Kidney (tissue), 14 donors: Measurements from ENCODE around the gene KCNAB2. TPM values are rescaled to one million over a fixed set of nuclear protein-coding genes. Genes with fewer than 3 reads are reported as not detected.
A peak's percentile ranks its signal among the peaks of the same experiment; 100 is the strongest.

ENCODE experiments used
- DNase-seq, 5 donors: peaks; one replicate each; pipeline ENCODE4 v3.0.0-alpha.2; 2013 to 2020
- FAIRE-seq: peaks from 2 replicates; lab custom pipeline; 2012; peaks lifted over from hg19 to GRCh38; lab: Jason Lieb, UNC
- H3K27ac ChIP-seq, 2 donors: one replicate each; pipeline ENCODE4 v1.7.0; 2013; ENCODE audit warnings: low read depth in 2 of 2, low read length in 2 of 2, inconsistent platforms in 1 of 2
- H3K27me3 ChIP-seq: one replicate; pipeline ENCODE4 v1.7.1; 2013; ENCODE audit warnings: low read length, inconsistent platforms; ENCODE audit not compliant: control insufficient read depth, insufficient read depth
- H3K36me3 ChIP-seq, 3 donors: one replicate each; pipeline versions ENCODE4 v1.7.0 to v1.7.1; 2013; ENCODE audit warnings: low read length in 3 of 3, control low read depth in 1 of 3, inconsistent platforms in 1 of 3; ENCODE audit not compliant: insufficient read depth in 3 of 3, control insufficient read depth in 2 of 3
- H3K4me1 ChIP-seq, 3 donors: one replicate each; pipeline versions ENCODE4 v1.7.0 to v1.7.1; 2013; ENCODE audit warnings: low read length in 3 of 3, inconsistent platforms in 1 of 3, low read depth in 1 of 3; ENCODE audit not compliant: control insufficient read depth in 2 of 3, insufficient read depth in 2 of 3
- H3K4me3 ChIP-seq, 3 donors: one replicate each; pipeline versions ENCODE4 v1.7.0 to v1.8.1; 2013; ENCODE audit warnings: low read length in 3 of 3, control low read depth in 1 of 3, inconsistent platforms in 1 of 3
- H3K9ac ChIP-seq, 3 donors: one replicate each; pipeline versions ENCODE4 v1.7.0 to v1.7.1; 2013; ENCODE audit warnings: low read length in 3 of 3, control low read depth in 1 of 3, inconsistent platforms in 1 of 3
- H3K9me3 ChIP-seq, 3 donors: one replicate each; pipeline versions ENCODE4 v1.7.0 to v1.7.1; 2013; ENCODE audit warnings: low read length in 3 of 3, control low read depth in 1 of 3, inconsistent platforms in 1 of 3; ENCODE audit not compliant: control insufficient read depth in 2 of 3, insufficient read depth in 1 of 3
- intact Hi-C: fragments of 100-400 bp; cut with DNase I; formaldehyde crosslinking; loops from one replicate; pipeline ENCODE4 v1.11.1; 2022
- polyA plus RNA-seq: library from polyadenylated mRNA; stranded (reverse); fragments of 350-450 nt; fragmentation: Illumina TruSeq; extraction: RNeasy Lipid Tissue Mini Kit (QIAGEN cat#74804); gene quantifications from one replicate; pipeline ENCODE4 v1.2.3, GENCODE V29; 2014; ENCODE audit warnings: low read depth, low replicate concordance; ENCODE audit not compliant: insufficient read depth
- total RNA-seq: library from RNA; stranded (reverse); fragmentation: NEBNext Ultra II Directional; extraction: Animal tissue kit (Norgen Biotek cat#: 25700); gene quantifications from one replicate; pipeline ENCODE4 v1.2.1, GENCODE V29; 2021
- TF ChIP-seq, protein P1 (sequence below): IDR thresholded peaks from 3 replicates; pipeline ENCODE4 v1.5.1; 2012; ENCODE audit warnings: mild to moderate bottlenecking, moderate library complexity, borderline replicate concordance; ENCODE audit not compliant: insufficient read depth; ENCODE audit errors: extremely low read depth
- donor health status: control.
- donor health status: control.
- donor health status: control.
- donor health status: control.
- donor health status: control.
- donor health status: DM: yes; HTN: yes; CAD: no.
- donor health status: Normal renal cell carcinoma (clear cell type).

The KCNAB2 gene
- total and polyA plus RNA-seq, 2 donors from 2014 or later = 19.6 to 28.1 TPM

DNA sequence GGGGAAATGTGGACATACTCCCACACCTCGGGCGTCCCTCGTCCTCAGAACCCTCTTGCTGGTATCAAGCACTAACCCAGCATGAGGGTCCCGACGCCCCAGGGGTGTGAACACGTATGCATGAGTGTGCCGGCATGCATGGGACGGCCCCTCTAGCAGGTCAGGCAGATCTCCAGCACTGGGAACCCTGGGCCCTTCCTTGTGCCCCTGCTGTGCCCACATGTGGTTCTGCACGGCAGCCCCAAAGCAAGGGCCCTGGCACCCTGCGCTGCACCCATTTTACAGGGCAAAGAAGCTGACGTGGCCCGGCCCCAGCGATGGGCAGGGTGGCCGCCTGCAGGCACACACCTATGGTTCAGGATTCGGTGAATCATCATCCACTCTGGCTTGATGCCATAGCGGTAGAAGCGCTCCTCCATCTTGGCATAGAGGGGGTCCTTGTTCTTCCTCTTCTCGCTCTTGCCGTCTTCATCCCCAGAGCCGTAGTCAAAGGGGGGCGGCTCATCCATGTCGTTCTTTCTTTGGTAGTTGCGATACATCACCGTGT lies 100.2 kb downstream of the KCNAB2 start:
- Histone ChIP-seq H3K27ac (no peak overlapping the region), H3K36me3 (no peaks in the 10 kb centered on the region), H3K9ac (no peak overlapping the region), H3K4me1 (no peaks in the 10 kb centered on the region), H3K27me3 (peaks cover 2% of the 10 kb centered on the region), H3K9me3 (peaks cover 0 to 2% (median 0%) of the 10 kb centered on the region in 3 donors), H3K4me3 (no peak overlapping the region)
- FAIRE-seq = no peak
- TF ChIP-seq, protein P1, sequence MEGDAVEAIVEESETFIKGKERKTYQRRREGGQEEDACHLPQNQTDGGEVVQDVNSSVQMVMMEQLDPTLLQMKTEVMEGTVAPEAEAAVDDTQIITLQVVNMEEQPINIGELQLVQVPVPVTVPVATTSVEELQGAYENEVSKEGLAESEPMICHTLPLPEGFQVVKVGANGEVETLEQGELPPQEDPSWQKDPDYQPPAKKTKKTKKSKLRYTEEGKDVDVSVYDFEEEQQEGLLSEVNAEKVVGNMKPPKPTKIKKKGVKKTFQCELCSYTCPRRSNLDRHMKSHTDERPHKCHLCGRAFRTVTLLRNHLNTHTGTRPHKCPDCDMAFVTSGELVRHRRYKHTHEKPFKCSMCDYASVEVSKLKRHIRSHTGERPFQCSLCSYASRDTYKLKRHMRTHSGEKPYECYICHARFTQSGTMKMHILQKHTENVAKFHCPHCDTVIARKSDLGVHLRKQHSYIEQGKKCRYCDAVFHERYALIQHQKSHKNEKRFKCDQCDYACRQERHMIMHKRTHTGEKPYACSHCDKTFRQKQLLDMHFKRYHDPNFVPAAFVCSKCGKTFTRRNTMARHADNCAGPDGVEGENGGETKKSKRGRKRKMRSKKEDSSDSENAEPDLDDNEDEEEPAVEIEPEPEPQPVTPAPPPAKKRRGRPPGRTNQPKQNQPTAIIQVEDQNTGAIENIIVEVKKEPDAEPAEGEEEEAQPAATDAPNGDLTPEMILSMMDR = no peak
- no peak for DNase-seq
- intact Hi-C loops = no loop called here

DNA sequence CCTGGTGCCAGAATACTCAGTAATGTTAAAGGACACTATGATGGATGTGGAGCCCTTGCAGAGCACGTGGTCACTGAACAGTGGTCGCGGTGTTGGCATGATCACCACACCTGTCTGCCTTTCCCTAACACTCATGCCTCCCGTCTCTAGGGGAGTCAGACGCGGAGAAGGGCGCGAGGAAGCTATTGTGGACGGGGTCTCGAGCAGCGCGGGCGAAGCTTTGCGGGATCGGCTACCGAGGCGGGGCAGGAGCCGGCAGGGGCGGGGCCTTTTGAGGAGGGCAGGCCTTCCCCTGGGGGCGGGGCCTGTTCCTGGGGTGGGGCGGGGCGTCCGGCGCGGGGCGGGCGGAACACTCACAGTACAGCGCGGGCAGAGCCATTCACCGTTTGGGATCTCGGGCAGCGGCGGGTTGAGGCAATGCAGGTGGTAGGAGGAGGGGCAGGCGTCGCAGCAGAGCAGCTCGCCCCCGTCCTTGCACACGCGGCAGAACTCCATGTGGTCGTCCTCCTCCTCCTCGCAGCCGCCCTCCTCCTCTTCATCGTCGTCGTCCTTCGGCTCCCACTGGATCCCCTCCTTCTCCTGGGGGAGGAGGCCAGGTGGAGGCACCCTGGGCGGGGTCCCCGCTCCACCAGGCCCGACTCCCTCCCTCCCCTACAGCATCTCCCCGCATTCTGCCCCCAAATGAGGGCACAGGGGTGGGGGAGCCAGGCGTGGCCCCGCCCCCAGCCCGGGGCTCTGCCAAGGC lies 103.0 kb downstream of the KCNAB2 start:
- no peaks in the 10 kb centered on the region for H3K4me1 ChIP-seq
- DNase-seq = peak in 4 of 5 donors; percentile 77 to 89 (median 81)
- TF ChIP-seq, protein P1 = no peak
- no peak overlapping the region for H3K27ac ChIP-seq
- H3K9ac ChIP-seq = no peak overlapping the region
- H3K36me3 ChIP-seq = no peaks in the 10 kb centered on the region
- intact Hi-C loops = no loop called here
- peaks cover 0 to 2% (median 0%) of the 10 kb centered on the region in 3 donors for H3K9me3 ChIP-seq
- peaks cover 2% of the 10 kb centered on the region for H3K27me3 ChIP-seq
- no peak for FAIRE-seq
- H3K4me3 ChIP-seq = no peak overlapping the region

DNA sequence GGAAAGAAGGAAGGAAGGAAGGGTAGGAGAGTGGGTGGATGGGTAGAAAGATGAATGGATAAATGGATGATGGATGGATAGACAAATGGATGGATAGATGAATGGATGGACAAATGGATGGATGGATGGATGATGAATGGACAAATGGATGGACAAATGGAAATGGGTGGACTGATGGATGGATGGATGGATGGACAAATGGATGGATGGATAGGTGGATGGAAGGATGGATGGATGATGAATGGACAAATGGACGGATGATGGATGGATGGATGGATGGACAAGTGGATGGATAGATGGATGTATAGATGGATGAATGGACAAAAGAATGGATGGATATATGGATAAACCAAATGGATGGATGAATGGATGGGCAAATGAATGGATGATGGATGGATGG lies 103.9 kb downstream of the KCNAB2 start:
- DNase-seq (no peak), FAIRE-seq (no peak)
- intact Hi-C loops = no loop called here
- TF ChIP-seq, protein P1 = no peak
- Histone ChIP-seq H3K36me3 (no peaks in the 10 kb centered on the region), H3K27me3 (peaks cover 2% of the 10 kb centered on the region), H3K9ac (no peak overlapping the region), H3K27ac (no peak overlapping the region), H3K9me3 (peaks cover 0 to 2% (median 0%) of the 10 kb centered on the region in 3 donors), H3K4me3 (no peak overlapping the region), H3K4me1 (no peaks in the 10 kb centered on the region)
